MCF 10A (cell line): ENCODE results near the gene TRANK1. TPM values are rescaled to one million over a fixed set of nuclear protein-coding genes. Genes with fewer than 3 reads are reported as not detected.

Experiments used
- BruUV-seq: library from RNA; stranded (reverse); fragments of 400-500 nt; replicated peaks from 2 replicates; lab custom pipeline; 2021; lab: Mats Ljungman, UMichigan
- CTCF ChIA-PET: fragments of 300-600 bp; sonication (Branson Sonifier 250); formaldehyde crosslinking; extraction: SDS; loops from one replicate; lab custom pipeline; 2021; ENCODE audit warnings: antibody characterized with exemption, inconsistent platforms; lab: Yijun Ruan, JAX
- POLR2A ChIA-PET: fragments of 300-600, 350-650 bp; sonication (Branson Sonifier 250); formaldehyde crosslinking; extraction: SDS; loops from one replicate; lab custom pipeline; 2020; ENCODE audit warnings: antibody characterized with exemption, inconsistent platforms; lab: Yijun Ruan, JAX
- DNase-seq: peaks from one replicate; pipeline ENCODE4 v3.0.0-alpha.2; 2018; ENCODE audit not compliant: unreplicated experiment
- H3K27ac Mint-ChIP-seq: one replicate; pipeline ENCODE4 v1.8.0; 2022; ENCODE audit warnings: mild to moderate bottlenecking, low read depth, mixed read lengths; ENCODE audit not compliant: unreplicated experiment
- H3K27me3 Mint-ChIP-seq: one replicate; pipeline ENCODE4 v1.8.0; 2022; ENCODE audit warnings: mixed read lengths; ENCODE audit not compliant: insufficient read depth, unreplicated experiment
- H3K36me3 Mint-ChIP-seq: one replicate; pipeline ENCODE4 v1.8.0; 2022; ENCODE audit warnings: mild to moderate bottlenecking, moderate library complexity, mixed read lengths; ENCODE audit not compliant: insufficient read depth, unreplicated experiment
- H3K4me1 Mint-ChIP-seq: one replicate; pipeline ENCODE4 v1.8.0; 2022; ENCODE audit warnings: mixed read lengths; ENCODE audit not compliant: insufficient read depth, unreplicated experiment
- H3K4me3 Mint-ChIP-seq: one replicate; pipeline ENCODE4 v1.8.0; 2022; ENCODE audit warnings: mild to moderate bottlenecking, moderate library complexity, mixed read lengths; ENCODE audit not compliant: unreplicated experiment
- H3K9me3 Mint-ChIP-seq: one replicate; pipeline ENCODE4 v1.8.0; 2022; ENCODE audit warnings: mixed read lengths; ENCODE audit not compliant: unreplicated experiment
- CTCF ChIP-seq: fragments of 200-600 bp; IDR thresholded peaks from one replicate; pipeline ENCODE4 v1.8.0; 2022; ENCODE audit warnings: antibody characterized with exemption, mild to moderate bottlenecking; ENCODE audit not compliant: unreplicated experiment
- intact Hi-C: fragments of 100-400 bp; cut with micrococcal nuclease; formaldehyde crosslinking; loops from 2 replicates; pipeline ENCODE4 v1.14.1; 2022
- total RNA-seq: library from RNA; stranded (reverse); gene quantifications from 2 replicates; pipeline ENCODE4 v1.2.3, GENCODE V29; 2022

TRANK1 gene
- total RNA-seq, 1 experiment from 2014 or later, result 4.7 TPM

- no peak overlapping the region for H3K27ac Mint-ChIP-seq
- H3K36me3 Mint-ChIP-seq, result no peaks in the 10 kb centered on the region
- H3K27me3 Mint-ChIP-seq, result no peaks in the 10 kb centered on the region
- DNase-seq, result no peak
- TF ChIP-seq CTCF, result no peak
- no peak overlapping the region for H3K4me3 Mint-ChIP-seq
- H3K9me3 Mint-ChIP-seq, result peaks cover 7% of the 10 kb centered on the region
- CTCF ChIA-PET, result interaction anchor here (0.8 to 1.2 kb wide), 2 partner anchors 11 to 213 kb away, joined by 4 to 8 read pairs; no protein-coding TSS in a partner anchor
- POLR2A ChIA-PET, result no interaction called here
- H3K4me1 Mint-ChIP-seq, result no peaks in the 10 kb centered on the region
- intact Hi-C loops, result no loop called here
- no TSS peak for BruUV-seq
Measured at GRCh38 chr3:36943601-36944000, 1.3 kb downstream of the TRANK1 start.

GRCh38 chr3:36942638-36943248, 2.1 kb downstream of the TRANK1 start:
- Mint-ChIP-seq H3K27me3 (no peaks in the 10 kb centered on the region), H3K4me1 (no peaks in the 10 kb centered on the region), H3K4me3 (no peak overlapping the region), H3K36me3 (no peaks in the 10 kb centered on the region), H3K27ac (no peak overlapping the region), H3K9me3 (no peaks in the 10 kb centered on the region)
- DNase-seq, result no peak
- no peak for TF ChIP-seq CTCF
- ChIA-PET CTCF (interaction anchor here (0.6 to 1.2 kb wide), 2 partner anchors 10 to 125 kb away, joined by 4 to 5 read pairs; no protein-coding TSS in a partner anchor), POLR2A (no interaction called here)
- BruUV-seq, result no TSS peak
- intact Hi-C loops, result no loop called here

GRCh38 chr3:36941658-36942057, 3.2 kb downstream of the TRANK1 start:
- intact Hi-C loops, result no loop called here

More at GRCh38 chr3:36941658-36942057, 3.2 kb downstream of the TRANK1 start:
- Mint-ChIP-seq H3K36me3 (no peaks in the 10 kb centered on the region), H3K4me1 (no peaks in the 10 kb centered on the region), H3K27ac (no peak overlapping the region), H3K4me3 (no peak overlapping the region), H3K27me3 (no peaks in the 10 kb centered on the region), H3K9me3 (no peaks in the 10 kb centered on the region)
- no peak for DNase-seq
- BruUV-seq, result no TSS peak
- ChIA-PET POLR2A (interaction anchor here (0.7 kb wide), 1 partner anchor 23 kb away, joined by 3 read pairs; no protein-coding TSS in a partner anchor), CTCF (interaction anchor here (1.4 kb wide), 1 partner anchor 72 kb away, joined by 4 read pairs; no protein-coding TSS in a partner anchor)
- no peak for TF ChIP-seq CTCF
